Measurements from ENCODE around the gene GALR2.

Gene GALR2

GRCh38 chr17:76082326-76083251 is 8.0 kb downstream of the GALR2 start:
- H3K4me3 ChIP-seq (replicated peaks; ENCODE audit: low read depth, low read length): no peak overlapping the region
- TF ChIP-seq CTCF (IDR thresholded peaks at IDR 0.05; ENCODE audit: low read length, missing control alignments): no peak
- no peak for DNase-seq (ENCODE audit: low read depth)

- DNase-seq (ENCODE audit: low read depth): no peak
- TF ChIP-seq CTCF (IDR thresholded peaks at IDR 0.05; ENCODE audit: low read length, missing control alignments): no peak
Observed at GRCh38 chr17:76083536-76084182, 9.1 kb downstream of the GALR2 start.

GRCh38 chr17:76085066-76085730 is 10.6 kb downstream of the GALR2 start:
- DNase-seq (ENCODE audit: low read depth): no peak
- no peak overlapping the region for H3K4me3 ChIP-seq (replicated peaks; ENCODE audit: low read depth, low read length)
- no peak for TF ChIP-seq CTCF (IDR thresholded peaks at IDR 0.05; ENCODE audit: low read length, missing control alignments)

More at GRCh38 chr17:76083536-76084182, 9.1 kb downstream of the GALR2 start:
- no peak overlapping the region for H3K4me3 ChIP-seq (replicated peaks; ENCODE audit: low read depth, low read length)

- no peak for TF ChIP-seq CTCF (IDR thresholded peaks at IDR 0.05; ENCODE audit: low read length, missing control alignments)
- DNase-seq (ENCODE audit: low read depth): no peak
- H3K4me3 ChIP-seq (replicated peaks; ENCODE audit: low read depth, low read length): no peak overlapping the region
Observed at GRCh38 chr17:76085731-76086366, 11.3 kb downstream of the GALR2 start.

GRCh38 chr17:76086384-76086783 is 11.8 kb downstream of the GALR2 start:
- no peak for TF ChIP-seq CTCF (IDR thresholded peaks at IDR 0.05; ENCODE audit: low read length, missing control alignments)
- H3K4me3 ChIP-seq (replicated peaks; ENCODE audit: low read depth, low read length): no peak overlapping the region
- DNase-seq (ENCODE audit: low read depth): no peak

GRCh38 chr17:76087531-76087930 is 12.9 kb downstream of the GALR2 start:
- H3K4me3 ChIP-seq (replicated peaks; ENCODE audit: low read depth, low read length): no peak overlapping the region

More at GRCh38 chr17:76087531-76087930, 12.9 kb downstream of the GALR2 start:
- TF ChIP-seq CTCF (IDR thresholded peaks at IDR 0.05; ENCODE audit: low read length, missing control alignments): no peak
- no peak for DNase-seq (ENCODE audit: low read depth)

Measured in fibroblast of pulmonary artery (primary cell).